Cerebellar cortex (tissue), 1 donor: ENCODE data around the gene APOBR.
"Not testable (repeated sequence)": the region's sequence is repeated elsewhere in the genome, so short reads cannot be mapped to it uniquely, and the experiment has no call there.

Source experiments
- DNase-seq: peaks from one replicate; pipeline ENCODE4 v3.0.0-alpha.2; 2015; ENCODE audit warnings: low spot score

APOBR gene

GRCh38 chr16:28498666-28499381 is 4.4 kb downstream of the APOBR start:
- no peak for DNase-seq

GRCh38 chr16:28499854-28500253 is 5.4 kb downstream of the APOBR start:
- no peak for DNase-seq

DNA sequence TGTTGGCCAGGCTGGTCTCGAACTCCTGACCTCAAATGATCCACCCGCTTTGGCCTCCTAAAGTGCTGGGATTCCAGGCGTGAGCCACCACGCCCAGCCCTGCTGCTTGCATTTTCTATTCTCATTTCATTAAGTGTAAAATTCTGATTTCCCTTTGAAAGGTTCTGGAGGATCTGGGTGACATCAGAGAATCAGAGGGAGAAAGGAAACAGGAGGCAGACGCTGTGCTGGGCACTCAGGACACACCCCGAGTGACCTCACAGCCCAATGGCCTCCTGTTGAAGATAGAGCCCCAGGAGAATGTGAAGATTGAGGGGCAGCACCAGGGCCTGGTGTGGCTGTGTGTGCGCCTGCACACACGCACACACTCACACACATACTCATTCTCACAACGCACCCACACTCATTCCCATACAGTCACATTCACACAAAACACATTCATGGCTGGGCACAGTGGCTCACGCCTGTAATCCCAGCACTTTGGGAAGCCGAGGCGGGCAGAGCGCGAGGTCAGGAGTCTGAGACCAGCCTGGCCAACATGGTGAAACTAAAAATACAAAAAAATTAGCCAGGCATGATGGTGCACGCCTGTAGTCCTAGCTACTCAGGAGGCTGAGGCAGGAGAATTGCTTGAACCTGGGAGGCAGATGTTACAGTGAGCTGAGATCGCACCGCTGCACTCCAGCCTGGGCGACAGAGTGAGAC is 6.2 kb downstream of the APOBR start:
- DNase-seq: not testable (repeated sequence)

- DNase-seq: no peak
Measured at GRCh38 chr16:28501258-28502232, 7.1 kb downstream of the APOBR start.

GRCh38 chr16:28502290-28502689 is 7.8 kb downstream of the APOBR start:
- DNase-seq: no peak

- no peak for DNase-seq
Measured at GRCh38 chr16:28503470-28504259, 9.2 kb downstream of the APOBR start.

DNA sequence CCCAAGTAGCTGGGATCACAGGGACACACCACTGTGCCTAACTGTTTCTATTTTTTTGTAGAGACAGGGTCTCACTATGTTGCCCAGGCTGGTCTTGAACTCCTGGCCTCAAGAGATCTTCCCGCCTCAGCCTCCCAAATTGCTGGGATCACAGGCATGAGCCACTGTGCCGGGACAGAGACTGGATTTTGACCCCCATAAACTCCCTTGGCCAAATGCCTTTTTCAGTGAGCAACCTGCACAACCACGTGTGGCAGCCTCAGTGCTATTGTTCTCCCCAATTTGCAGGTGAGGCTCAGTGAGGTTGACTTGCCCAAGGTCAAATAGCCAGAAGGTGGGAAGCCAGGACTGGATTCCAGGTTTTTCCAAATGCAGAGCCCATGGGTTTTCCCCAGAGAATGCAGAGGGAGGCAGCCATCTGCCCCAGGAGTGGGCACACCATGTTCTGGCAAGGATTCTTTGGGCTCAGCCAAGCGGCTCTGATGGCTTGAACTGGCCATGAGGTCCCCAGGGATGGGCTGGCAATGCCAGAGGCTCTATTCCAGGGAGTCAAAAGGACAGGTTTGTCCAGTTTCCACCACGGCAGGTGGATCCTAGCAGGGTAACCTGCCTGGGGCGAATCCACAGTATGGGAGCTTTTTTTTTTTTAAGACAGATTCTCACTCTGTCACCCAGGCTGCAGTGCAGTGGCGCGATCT is 10.4 kb downstream of the APOBR start:
- DNase-seq: no peak

- no peak for DNase-seq
Measured at GRCh38 chr16:28505489-28506137, 11.2 kb downstream of the APOBR start.

DNA sequence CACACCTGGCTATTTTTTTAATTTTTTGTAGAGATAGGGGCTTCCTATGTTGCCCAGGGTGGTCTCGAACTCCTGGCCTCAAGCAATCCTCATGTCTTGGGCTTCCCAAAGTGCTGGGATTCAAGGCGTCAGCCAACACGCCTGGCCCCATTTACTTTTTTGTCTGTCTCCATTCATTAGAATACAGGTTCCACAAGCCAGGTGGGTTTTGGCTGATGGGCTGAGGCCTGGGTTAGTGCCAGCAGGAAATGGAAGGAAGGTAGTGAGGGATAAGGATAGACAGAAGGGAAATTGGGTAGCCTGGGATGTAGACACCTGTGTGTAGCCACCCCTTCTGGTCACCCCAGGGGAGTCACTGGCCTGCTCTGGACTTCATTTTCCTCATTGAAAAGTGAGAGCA is 16.6 kb downstream of the APOBR start:
- no peak for DNase-seq

DNA sequence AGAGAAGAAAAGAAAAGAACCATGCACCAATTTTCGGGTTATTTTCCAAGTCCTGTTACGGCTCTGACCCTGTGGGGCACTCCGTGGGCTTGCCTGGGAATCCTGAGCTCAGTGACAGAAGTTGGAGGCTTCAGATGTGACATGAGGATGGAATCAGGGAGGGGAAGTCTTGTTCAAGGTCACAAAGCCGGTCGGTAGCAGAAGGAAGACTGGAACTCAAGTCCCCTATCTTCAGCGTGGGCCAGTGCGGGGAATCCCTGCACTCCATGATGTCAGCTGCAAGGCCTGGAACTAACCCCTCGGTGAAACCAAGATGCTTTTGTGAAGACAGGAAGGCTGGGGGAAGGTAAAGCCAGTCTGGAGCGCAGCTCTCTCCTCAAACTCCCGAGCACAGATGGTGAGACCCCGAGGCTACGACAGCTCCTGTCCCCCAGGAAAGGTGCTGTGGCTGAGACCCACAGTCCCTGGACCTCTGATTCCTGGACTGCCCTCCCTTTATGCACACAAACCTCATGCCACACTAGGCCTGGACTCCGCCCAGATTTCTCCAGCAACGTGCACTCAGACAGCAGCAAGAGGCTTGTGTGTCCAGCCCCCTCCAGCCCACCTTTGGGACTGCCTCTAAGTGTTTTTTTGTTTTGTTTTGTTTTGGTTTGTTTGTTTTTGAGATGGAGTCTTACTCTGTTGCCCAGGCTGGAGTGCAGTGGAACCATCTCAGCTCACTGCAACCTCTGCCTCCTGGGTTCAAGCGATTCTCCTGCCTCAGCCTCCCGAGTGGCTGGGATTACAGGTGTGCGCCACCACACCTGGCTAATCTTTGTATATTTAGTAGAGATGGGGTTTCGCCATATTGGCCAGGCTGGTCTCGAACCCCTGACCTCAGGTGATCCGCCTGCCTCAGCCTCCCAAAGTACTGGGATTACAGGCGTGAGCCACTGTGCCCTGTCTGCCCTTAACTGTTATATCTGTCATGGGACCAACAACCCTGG is 17.7 kb downstream of the APOBR start:
- DNase-seq: no peak

GRCh38 chr16:28513484-28514181 is 19.2 kb downstream of the APOBR start:
- DNase-seq: no peak

DNA sequence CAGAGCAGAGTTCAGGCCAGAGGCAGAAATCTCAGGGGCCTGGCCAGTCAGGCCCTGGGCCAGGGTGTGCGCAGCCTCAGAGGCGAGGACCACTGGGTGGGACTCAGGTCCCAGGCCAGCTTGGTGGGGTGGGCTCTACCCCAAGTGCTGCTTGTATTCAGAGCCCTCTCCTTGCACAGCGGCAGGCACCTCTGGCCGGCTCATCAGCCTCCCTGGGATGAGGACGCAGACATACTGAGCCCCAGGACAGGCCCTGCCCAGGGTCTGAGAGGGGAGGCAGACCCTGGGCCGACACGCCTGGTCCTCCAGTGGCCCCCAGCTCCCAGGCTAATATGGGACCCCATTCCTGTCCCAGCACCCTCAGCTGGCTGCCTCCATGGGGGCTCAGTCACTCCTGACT is 19.8 kb downstream of the APOBR start:
- no peak for DNase-seq

- no peak for DNase-seq
Measured at GRCh38 chr16:28520672-28521071, 26.2 kb downstream of the APOBR start.

DNA sequence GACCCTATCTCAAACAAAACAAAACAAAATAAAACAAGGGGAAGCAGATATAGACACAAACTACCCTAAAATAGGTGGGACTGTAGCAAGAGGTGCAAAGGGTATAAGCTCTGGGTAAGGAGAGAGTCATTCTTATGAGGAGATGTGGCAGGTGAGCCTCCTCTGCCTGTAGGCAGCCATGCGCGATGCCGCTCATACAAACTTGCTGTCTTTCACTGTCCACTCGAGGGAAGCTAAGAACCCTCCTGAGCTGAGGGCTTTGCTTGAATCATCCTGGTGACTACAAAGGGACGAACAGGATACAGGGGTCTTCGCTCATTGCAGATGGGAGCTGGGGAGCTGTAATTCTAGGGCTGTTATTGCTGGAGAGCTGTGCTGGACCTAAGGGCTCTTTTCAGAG is 27.0 kb downstream of the APOBR start:
- DNase-seq: no peak

DNA sequence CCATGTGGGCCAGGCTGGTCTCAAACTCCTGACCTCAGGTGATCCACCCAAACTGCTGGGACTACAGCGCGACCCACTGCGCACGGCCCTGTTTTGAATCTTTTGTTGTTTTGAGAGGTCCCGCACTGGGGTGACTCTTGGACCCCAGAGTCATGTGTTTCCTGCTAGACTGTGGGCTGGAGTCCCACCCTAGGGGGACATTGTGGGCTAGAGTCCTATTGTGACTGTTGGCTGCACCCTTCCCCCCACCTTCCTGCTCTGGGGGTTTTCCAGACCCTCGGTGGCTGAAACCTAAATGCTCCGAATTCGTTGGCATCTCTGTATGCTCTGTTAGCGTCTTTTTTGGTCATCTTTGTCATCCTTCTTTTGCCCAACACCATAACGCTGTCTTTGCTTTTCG is 28.3 kb downstream of the APOBR start:
- no peak for DNase-seq

- peak; percentile 73 for DNase-seq
Measured at GRCh38 chr16:28524681-28525171, 30.3 kb downstream of the APOBR start.

GRCh38 chr16:28526201-28527099 is 32.0 kb downstream of the APOBR start:
- peak; percentile 59 for DNase-seq
